GM18867 (cell line): Measurements from ENCODE around the gene SYT2.

Experiments
- ATAC-seq: cut with Tn5 transposase; IDR thresholded peaks from one replicate; pipeline ENCODE4 v1.9.1; 2021; ENCODE audit warnings: mild to moderate bottlenecking, moderate library complexity; ENCODE audit not compliant: unreplicated experiment

The SYT2 gene

GRCh38 chr1:202706851-202707250 is 3.4 kb downstream of the SYT2 start:
- no peak for ATAC-seq

- ATAC-seq: no peak
Measured at GRCh38 chr1:202704601-202705000, 5.7 kb downstream of the SYT2 start.

GRCh38 chr1:202703191-202703590 is 7.1 kb downstream of the SYT2 start:
- no peak for ATAC-seq

- ATAC-seq: no peak
Measured at GRCh38 chr1:202702088-202702487, 8.2 kb downstream of the SYT2 start.

GRCh38 chr1:202701200-202701599 is 9.1 kb downstream of the SYT2 start:
- no peak for ATAC-seq

- ATAC-seq: no peak
Measured at GRCh38 chr1:202700061-202700460, 10.2 kb downstream of the SYT2 start.

GRCh38 chr1:202698276-202698675 is 12.0 kb downstream of the SYT2 start:
- ATAC-seq: no peak

- ATAC-seq: no peak
Measured at GRCh38 chr1:202697038-202697437, 13.2 kb downstream of the SYT2 start.

GRCh38 chr1:202694314-202694713 is 15.9 kb downstream of the SYT2 start:
- no peak for ATAC-seq

- no peak for ATAC-seq
Measured at GRCh38 chr1:202692959-202693555, 17.2 kb downstream of the SYT2 start.

GRCh38 chr1:202691816-202692215 is 18.4 kb downstream of the SYT2 start:
- no peak for ATAC-seq

- no peak for ATAC-seq
Measured at GRCh38 chr1:202689493-202690342, 20.5 kb downstream of the SYT2 start.

GRCh38 chr1:202689082-202689481 is 21.2 kb downstream of the SYT2 start:
- ATAC-seq: no peak

GRCh38 chr1:202688401-202688800 is 21.9 kb downstream of the SYT2 start:
- ATAC-seq: no peak

GRCh38 chr1:202687798-202688197 is 22.5 kb downstream of the SYT2 start:
- ATAC-seq: no peak

- no peak for ATAC-seq
Measured at GRCh38 chr1:202687370-202687769, 22.9 kb downstream of the SYT2 start.

- no peak for ATAC-seq
Measured at GRCh38 chr1:202685641-202686040, 24.6 kb downstream of the SYT2 start.

- no peak for ATAC-seq
Measured at GRCh38 chr1:202684716-202685115, 25.5 kb downstream of the SYT2 start.

- ATAC-seq: no peak
Measured at GRCh38 chr1:202683029-202683428, 27.2 kb downstream of the SYT2 start.

GRCh38 chr1:202682477-202682876 is 27.8 kb downstream of the SYT2 start:
- ATAC-seq: no peak

GRCh38 chr1:202681736-202682420 is 28.4 kb downstream of the SYT2 start:
- no peak for ATAC-seq
